ENCODE results near the gene KAZN.

KAZN gene

GRCh38 chr1:14804626-14805025 lies 206.1 kb downstream of the KAZN start:
- DNase-seq = no peak

- DNase-seq = no peak
Observed at GRCh38 chr1:14806772-14807171, 208.3 kb downstream of the KAZN start.

DNA sequence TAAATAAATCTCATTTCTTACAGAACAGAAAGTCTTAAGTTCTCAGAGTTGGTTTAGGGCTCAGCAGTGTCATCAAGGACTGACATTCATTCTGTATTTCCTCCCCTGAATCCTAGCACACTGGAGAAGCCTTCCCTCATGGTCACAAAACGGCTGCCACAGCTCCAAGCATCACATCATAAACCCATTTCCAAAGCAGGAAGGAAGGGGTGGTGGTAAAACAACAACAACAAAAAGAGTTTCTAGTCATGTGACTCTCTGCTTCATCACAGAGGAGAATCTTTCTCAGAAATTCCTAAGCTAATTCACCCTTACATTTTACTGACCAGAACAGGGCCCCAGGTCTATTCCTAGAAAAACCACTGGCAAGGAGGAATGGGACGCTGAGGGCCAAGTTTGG lies 210.3 kb downstream of the KAZN start:
- no peak for DNase-seq

- no peak for DNase-seq
Observed at GRCh38 chr1:14809191-14809981, 210.9 kb downstream of the KAZN start.

DNA sequence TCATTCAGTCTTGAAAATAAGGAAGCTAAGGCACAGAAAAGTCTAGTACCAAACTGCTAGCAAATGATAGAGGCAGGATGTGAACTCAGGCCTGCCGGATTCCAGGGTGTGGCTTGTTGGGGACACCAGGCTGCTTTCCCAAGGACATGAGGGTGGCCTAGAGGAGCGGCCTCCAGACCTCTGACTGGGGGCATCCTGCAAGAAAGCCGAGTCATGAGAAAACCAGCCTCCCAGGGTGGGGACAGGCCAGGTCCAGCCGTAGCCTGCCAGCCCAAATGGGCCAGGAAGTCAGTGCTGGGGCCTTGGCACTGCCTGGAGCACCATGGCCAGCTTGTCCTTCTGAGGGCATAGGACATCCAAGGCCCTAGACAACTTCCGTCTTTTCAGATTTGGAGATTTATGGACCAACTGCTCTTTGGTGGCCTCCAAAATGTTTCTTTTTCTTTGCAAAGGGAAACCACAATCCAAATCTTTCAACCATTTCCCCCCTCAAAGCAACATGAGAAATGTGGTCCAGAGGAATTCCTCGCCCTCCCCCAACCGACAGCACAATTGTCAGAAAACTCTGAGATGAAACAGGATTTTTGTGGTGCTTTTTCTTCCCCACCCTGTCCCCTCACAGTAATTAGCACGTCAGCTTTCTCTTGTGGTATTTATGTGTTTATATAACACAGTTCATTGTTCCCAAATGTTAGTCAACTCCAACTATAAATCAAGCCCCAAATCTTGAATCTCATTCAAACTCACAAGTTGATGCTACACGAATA lies 212.3 kb downstream of the KAZN start:
- no peak for DNase-seq

DNA sequence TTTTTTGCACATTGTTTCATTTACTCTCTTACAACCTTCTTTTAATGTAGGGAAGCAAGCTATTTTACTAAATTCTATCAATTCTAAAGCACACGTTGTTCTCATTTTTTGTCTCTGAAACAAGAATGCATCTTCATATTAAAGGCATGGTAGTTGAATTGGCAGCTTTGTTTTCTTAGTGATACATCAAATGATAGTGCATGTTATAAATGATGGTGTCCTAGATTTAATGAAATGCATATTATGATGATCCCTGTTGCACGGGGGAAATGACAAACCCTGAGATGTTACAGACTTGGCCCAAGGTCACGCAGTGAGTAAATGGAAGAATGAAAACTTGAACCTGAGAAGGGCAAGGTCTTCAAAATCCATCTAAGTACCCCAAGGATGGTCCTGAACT lies 213.1 kb downstream of the KAZN start:
- DNase-seq = no peak

DNA sequence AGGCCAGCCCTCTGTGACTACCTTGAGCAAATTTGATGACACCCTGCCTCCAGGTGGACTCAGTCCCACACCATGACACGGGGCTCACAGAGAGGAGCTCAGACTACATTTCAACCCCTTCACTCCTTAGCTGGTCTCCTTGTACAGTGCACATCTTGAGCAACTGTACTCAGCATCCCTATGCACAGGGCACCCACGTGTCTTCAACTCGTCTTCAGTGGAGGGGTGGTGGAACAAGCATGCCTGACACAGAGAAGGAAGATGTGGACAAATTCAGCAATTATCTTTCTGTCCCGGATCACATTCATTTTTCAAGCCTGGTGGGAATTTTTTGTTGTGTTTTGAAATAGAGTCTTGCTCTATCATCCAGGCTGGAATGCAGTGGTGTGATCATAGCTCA lies 213.7 kb downstream of the KAZN start:
- no peak for DNase-seq

GRCh38 chr1:14815175-14815877 lies 216.8 kb downstream of the KAZN start:
- DNase-seq = no peak

GRCh38 chr1:14817223-14818170 lies 219.0 kb downstream of the KAZN start:
- no peak for DNase-seq

DNA sequence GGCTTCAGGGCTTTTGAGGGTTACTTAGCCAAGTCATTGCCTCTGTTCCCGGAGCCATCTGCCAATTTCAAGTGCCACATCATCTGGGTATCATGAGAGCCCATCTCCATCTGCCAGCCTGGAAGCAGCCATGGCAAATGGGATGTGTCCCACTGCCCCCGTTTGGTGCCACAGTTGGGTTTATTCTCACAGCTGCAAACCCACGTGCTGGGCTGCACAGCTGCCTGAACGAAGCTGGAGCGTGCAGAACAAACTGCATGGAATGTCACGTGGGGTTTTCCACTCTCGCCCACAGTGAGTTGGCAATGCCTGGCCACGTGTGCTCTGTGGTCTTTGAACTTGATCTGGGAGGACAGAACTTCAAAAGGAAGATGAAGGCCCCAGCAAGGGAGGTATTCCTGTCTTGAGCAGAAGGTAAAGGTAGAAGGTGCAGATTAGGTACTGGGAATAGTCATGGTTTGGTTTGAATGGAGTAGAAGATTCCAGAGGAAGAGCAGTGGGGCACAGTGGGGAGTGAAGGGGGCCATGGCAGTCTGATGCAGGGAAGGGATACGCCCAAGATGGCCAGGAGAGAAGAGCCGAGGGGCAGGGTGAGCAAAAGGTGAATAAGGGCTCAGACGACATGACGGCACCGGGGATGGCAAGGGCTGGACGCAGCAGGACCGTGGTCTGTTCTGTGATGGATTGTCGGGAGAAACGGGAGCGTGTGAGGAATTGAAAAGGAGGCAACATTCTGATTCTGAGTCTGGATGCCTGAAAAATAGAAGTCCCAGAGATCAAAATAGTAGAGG lies 222.0 kb downstream of the KAZN start:
- DNase-seq = no peak

- DNase-seq = no peak
Observed at GRCh38 chr1:14822493-14822892, 224.0 kb downstream of the KAZN start.

GRCh38 chr1:14822996-14823395 lies 224.5 kb downstream of the KAZN start:
- DNase-seq = no peak

GRCh38 chr1:14824314-14824915 lies 225.9 kb downstream of the KAZN start:
- no peak for DNase-seq

GRCh38 chr1:14825396-14825795 lies 226.9 kb downstream of the KAZN start:
- no peak for DNase-seq

DNA sequence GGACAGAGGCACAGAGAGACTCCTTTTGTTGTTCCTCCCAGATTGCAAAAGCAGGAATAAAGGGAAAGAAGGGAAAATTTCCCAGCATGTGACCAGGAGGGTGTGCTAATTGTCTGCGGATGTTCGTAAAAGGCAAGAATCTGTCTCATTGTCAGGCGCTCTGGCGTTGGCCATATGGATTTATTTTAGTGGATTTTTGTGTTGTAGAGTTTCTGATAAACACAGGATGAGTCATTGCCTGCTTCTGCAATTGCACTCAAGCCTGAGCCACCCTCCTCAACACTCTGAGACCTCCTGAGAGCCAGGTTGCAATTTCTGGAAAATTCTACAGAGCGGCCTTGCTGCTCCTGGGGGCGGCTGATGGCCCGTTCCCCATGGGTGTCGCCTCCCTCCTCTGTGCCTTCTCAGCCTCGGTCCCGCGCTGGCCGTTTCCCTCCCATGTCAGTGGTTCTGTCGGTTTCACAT lies 227.7 kb downstream of the KAZN start:
- DNase-seq = no peak

DNA sequence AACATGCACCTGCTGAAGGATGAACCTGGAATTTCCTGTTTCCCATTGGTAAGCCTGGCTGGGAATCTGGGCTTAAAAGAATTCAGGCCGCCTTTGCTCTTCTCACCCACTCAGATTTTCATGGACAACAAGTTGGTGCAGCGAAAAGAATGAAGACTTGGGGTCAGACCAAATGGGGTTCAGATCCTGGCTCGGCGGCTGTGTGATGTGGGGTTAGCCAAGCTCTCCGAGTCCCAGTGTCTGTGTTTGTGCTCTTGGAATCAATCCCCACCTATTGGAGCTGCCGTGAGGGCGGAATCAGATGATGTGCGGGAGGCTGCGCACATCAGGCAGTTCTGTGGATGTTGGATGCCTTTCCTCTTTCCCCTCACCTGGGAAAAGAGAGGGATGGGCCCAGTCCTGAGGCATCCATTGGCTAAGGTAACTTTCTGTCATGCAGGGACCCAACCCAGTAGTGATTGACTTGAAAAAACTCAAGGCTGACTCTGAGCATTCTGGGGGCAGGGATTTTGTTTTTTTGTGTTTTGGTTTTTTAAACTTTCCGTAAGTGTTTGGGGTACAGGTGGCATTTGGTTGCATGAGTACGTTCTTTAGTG lies 228.3 kb downstream of the KAZN start:
- no peak for DNase-seq

GRCh38 chr1:14827870-14828269 lies 229.4 kb downstream of the KAZN start:
- DNase-seq = no peak

DNA sequence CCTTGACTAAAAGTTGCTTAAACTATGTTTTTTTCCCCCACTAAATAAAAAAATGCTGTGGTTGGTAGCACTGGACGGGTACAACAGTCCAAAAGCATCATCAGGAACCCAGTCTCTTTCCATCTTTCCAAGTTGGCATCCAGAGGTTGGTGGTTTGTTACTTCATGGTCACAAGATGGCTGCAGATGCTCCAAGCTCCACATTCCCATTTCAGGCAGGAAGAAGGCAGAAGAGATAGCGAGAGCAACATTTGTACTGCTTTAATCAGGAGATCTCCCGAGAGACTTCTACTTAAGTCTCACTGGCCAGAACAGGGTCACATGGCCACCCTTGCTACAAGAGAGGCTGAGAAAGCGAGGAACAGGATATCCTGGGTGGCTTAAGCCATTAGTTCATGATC lies 230.2 kb downstream of the KAZN start:
- DNase-seq = no peak

DNA sequence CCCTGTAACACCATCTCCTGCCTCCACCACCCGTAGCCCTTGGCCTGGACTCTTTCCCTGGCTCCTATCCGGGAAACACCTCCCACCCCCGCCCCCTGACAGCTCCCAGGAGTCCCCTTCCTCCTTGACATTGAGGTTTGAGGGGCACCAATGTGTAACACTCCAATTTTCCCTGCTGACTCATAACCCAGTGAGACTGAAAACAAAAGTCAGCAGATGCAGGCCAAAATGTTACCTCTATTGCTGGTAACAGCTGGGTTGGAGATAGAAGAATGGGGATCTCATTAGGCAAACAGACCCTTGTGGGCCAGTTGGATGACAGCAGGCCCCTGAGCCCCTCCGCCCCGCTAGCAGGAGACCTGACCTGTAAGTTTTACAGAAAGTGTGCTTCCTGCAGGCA lies 237.2 kb downstream of the KAZN start:
- no peak for DNase-seq

DNA sequence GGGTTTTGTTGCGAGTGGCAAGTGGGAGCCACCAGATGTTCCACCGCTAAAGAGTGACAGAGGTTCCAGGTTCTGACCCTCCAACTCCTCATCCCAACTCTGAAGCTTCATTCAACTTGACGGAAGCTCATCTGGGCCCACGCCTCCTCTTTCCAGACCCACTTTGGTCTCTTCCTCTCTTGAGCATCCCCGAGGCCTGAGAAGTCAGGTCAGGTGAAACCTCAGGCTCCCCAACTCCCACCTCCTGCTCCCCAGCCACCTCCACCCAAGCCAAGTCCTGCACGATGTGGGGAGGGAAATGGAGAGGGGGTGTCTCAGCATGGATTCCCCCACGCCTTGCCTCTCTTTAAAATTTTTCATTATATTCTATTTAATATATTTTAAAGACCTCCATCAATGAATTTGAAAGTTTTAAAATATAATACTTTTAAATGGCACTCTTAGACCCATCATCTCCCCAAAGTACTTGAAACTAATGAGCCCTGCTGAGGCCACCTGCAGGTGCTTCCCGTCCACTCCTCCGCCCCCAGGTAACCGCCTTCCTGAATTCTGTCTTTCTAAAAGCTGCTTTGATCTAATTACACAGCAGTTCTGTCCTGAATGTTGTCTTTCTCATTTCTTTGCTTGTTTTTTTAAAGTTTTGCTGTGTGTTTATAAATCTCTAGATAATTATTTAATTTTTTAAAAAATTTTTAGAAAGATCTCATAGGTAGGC lies 238.1 kb downstream of the KAZN start:
- no peak for DNase-seq
